Karpas-422 (cell line): Measurements from ENCODE around the gene PRXL2C. TPM values are rescaled to one million over a fixed set of nuclear protein-coding genes. Genes with fewer than 3 reads are reported as not detected.

ENCODE experiments used
- DNase-seq: peaks from one replicate; pipeline ENCODE4 v3.0.0-alpha.2; 2015
- H2AFZ ChIP-seq: fragments of 200-600 bp; sonication (generic); 2 replicates; pipeline ENCODE4 v1.6.1; 2014; ENCODE audit warnings: antibody characterized with exemption, low read length, mixed read lengths
- H3K27ac ChIP-seq: fragments of 200-600 bp; sonication (generic); 2 replicates; pipeline ENCODE4 v1.5.1; 2014; ENCODE audit warnings: mild to moderate bottlenecking, low read length, moderate library complexity
- H3K27me3 ChIP-seq: fragments of 200-600 bp; sonication (generic); 2 replicates; pipeline ENCODE4 v1.6.1; 2014; ENCODE audit warnings: low read length, mixed read lengths
- H3K36me3 ChIP-seq: fragments of 200-600 bp; sonication (generic); 2 replicates; pipeline ENCODE4 v1.6.1; 2014; ENCODE audit warnings: low read length, mixed read lengths; ENCODE audit not compliant: insufficient read depth
- H3K4me1 ChIP-seq: fragments of 200-600 bp; sonication (generic); 2 replicates; pipeline ENCODE4 v1.6.1; 2014; ENCODE audit warnings: mild to moderate bottlenecking, low read length, mixed read lengths
- H3K4me2 ChIP-seq: fragments of 200-600 bp; sonication (generic); 2 replicates; pipeline ENCODE4 v1.6.1; 2014; ENCODE audit warnings: low read length, low read depth, mild to moderate bottlenecking; ENCODE audit not compliant: poor library complexity, severe bottlenecking
- H3K4me3 ChIP-seq: fragments of 200-600 bp; sonication (generic); 2 replicates; pipeline ENCODE4 v1.5.1; 2014; ENCODE audit warnings: mild to moderate bottlenecking, antibody characterized with exemption, low read length, mixed read lengths
- H3K79me2 ChIP-seq: fragments of 200-600 bp; sonication (generic); 2 replicates; pipeline ENCODE4 v1.6.1; 2014; ENCODE audit warnings: mild to moderate bottlenecking, low read length, mixed read lengths
- H3K9ac ChIP-seq: fragments of 200-600 bp; sonication (generic); 2 replicates; pipeline ENCODE4 v1.6.0; 2014; ENCODE audit warnings: low read length
- H3K9me2 ChIP-seq: fragments of 200-600 bp; sonication (generic), shearing (Covaris generic); replicated peaks from 2 replicates; pipeline ENCODE4 v1.6.0; 2014; ENCODE audit warnings: mild to moderate bottlenecking, low read length, moderate library complexity; ENCODE audit not compliant: insufficient read depth
- H3K9me3 ChIP-seq: fragments of 300-700, 200-600 bp; sonication (generic); 2 replicates; pipeline ENCODE4 v1.6.1; 2014; ENCODE audit warnings: low read length, mixed read lengths
- H4K20me1 ChIP-seq: fragments of 200-600 bp; sonication (generic); 2 replicates; pipeline ENCODE4 v1.6.1; 2014; ENCODE audit warnings: mild to moderate bottlenecking, antibody characterized with exemption, low read length, low read depth; ENCODE audit not compliant: insufficient read depth
- total RNA-seq: library from RNA; depleted of rRNA; stranded (reverse); fragments of >200 nt; shearing (Covaris generic); gene quantifications from 2 replicates; pipeline ENCODE4 v1.2.3, GENCODE V29; 2014; ENCODE audit warnings: low replicate concordance; rRNA removed

PRXL2C gene
- total RNA-seq, 1 experiment from 2014 or later: 1.9 TPM

GRCh38 chr9:96596601-96597111 lies 58.5 kb downstream of the PRXL2C start:
- no peak for DNase-seq
- H3K9ac ChIP-seq: no peak overlapping the region
- no peak overlapping the region for H3K27ac ChIP-seq
- no peaks in the 10 kb centered on the region for H4K20me1 ChIP-seq
- no peaks in the 10 kb centered on the region for H3K36me3 ChIP-seq
- no peak overlapping the region for H3K4me2 ChIP-seq
- no peaks in the 10 kb centered on the region for H3K9me2 ChIP-seq
- no peak overlapping the region for H2AFZ ChIP-seq
- H3K79me2 ChIP-seq: no peaks in the 10 kb centered on the region
- H3K4me3 ChIP-seq: no peak overlapping the region
- H3K4me1 ChIP-seq: no peaks in the 10 kb centered on the region
- H3K27me3 ChIP-seq: no peaks in the 10 kb centered on the region
- no peaks in the 10 kb centered on the region for H3K9me3 ChIP-seq

Other genes starting within 250 kb of the PRXL2C start
- gene ZNF367, start 236.9 kb downstream of the PRXL2C start, total RNA-seq: 5.5 and 6.8 TPM in 2 replicates
- gene HABP4, start 205.1 kb downstream of the PRXL2C start, total RNA-seq: 1.8 and 7.3 TPM in 2 replicates
- 0.11 and 1.3 TPM in 2 replicates for gene CDC14B, start 35.5 kb downstream of the PRXL2C start, total RNA-seq
- gene ZNF510, start 122.8 kb upstream of the PRXL2C start, total RNA-seq: 12.7 and 20.5 TPM in 2 replicates
- 8.9 and 11.0 TPM in 2 replicates for gene ZNF782, start 199.2 kb upstream of the PRXL2C start, total RNA-seq